SH-SY5Y (cell line): ENCODE results near the gene ATP9A.

Source experiments
- GATA2 ChIP-seq: IDR thresholded peaks from 2 replicates; pipeline ENCODE4 v1.6.1; 2011; ENCODE audit warnings: mild to moderate bottlenecking, low read depth, low read length
- GATA3 ChIP-seq: IDR thresholded peaks from 2 replicates; pipeline ENCODE4 v1.6.1; 2011; ENCODE audit warnings: low read depth, mild to moderate bottlenecking, low read length, moderate library complexity

The ATP9A gene

GRCh38 chr20:51800872-51801121, 32.6 kb upstream of the ATP9A start:
- TF ChIP-seq GATA2 (no peak), GATA3 (no peak)

- TF ChIP-seq GATA3 (no peak), GATA2 (no peak)
These were observed 32.1 kb upstream of the ATP9A start for GRCh38 chr20:51800060-51800871.

- no peak for TF ChIP-seq GATA2
These were observed 31.2 kb upstream of the ATP9A start for GRCh38 chr20:51799401-51799860.

GRCh38 chr20:51797357-51798025, 29.3 kb upstream of the ATP9A start:
- TF ChIP-seq GATA2 = no peak
- TF ChIP-seq GATA3 = no peak

- TF ChIP-seq GATA3 = no peak
- TF ChIP-seq GATA2 = no peak
These were observed 28.1 kb upstream of the ATP9A start for GRCh38 chr20:51796340-51796739.

GRCh38 chr20:51792960-51793359, 24.8 kb upstream of the ATP9A start:
- no peak for TF ChIP-seq GATA2
- TF ChIP-seq GATA3 = no peak

- no peak for TF ChIP-seq GATA2
- TF ChIP-seq GATA3 = no peak
These were observed 23.4 kb upstream of the ATP9A start for GRCh38 chr20:51791626-51792025.

- TF ChIP-seq GATA3 (no peak), GATA2 (no peak)
These were observed 22.1 kb upstream of the ATP9A start for GRCh38 chr20:51790256-51790655.

- no peak for TF ChIP-seq GATA3
- TF ChIP-seq GATA2 = no peak
These were observed 21.2 kb upstream of the ATP9A start for GRCh38 chr20:51789434-51789833.

- TF ChIP-seq GATA2 (no peak), GATA3 (no peak)
These were observed 20.6 kb upstream of the ATP9A start for GRCh38 chr20:51788822-51789221.

GRCh38 chr20:51784299-51784698, 16.1 kb upstream of the ATP9A start:
- TF ChIP-seq GATA3 (no peak), GATA2 (no peak)

GRCh38 chr20:51775241-51775640, 7.1 kb upstream of the ATP9A start:
- no peak for TF ChIP-seq GATA3
- no peak for TF ChIP-seq GATA2

GRCh38 chr20:51772236-51772635, 4.0 kb upstream of the ATP9A start:
- TF ChIP-seq GATA2 (no peak), GATA3 (no peak)

GRCh38 chr20:51769976-51770615, 1.9 kb upstream of the ATP9A start:
- TF ChIP-seq GATA3 (no peak), GATA2 (no peak)
